HEK293 (cell line): ENCODE results near the gene HRC.
A peak's percentile ranks its signal among the peaks of the same experiment; 100 is the strongest.

Experiments
- CTCF ChIA-PET: fragments of 350-600 bp; formaldehyde crosslinking; extraction: SDS; loops from one replicate; lab custom pipeline; 2021; ENCODE audit warnings: antibody characterized with exemption; lab: Yijun Ruan, JAX
- POLR2A ChIA-PET: fragments of 300-600 bp; formaldehyde crosslinking; extraction: SDS; loops from one replicate; lab custom pipeline; 2020; ENCODE audit warnings: antibody characterized with exemption, inconsistent platforms; lab: Yijun Ruan, JAX
- H3K27ac ChIP-seq: fragments of 200-500 bp; sonication (Bioruptor generic); 2 replicates; pipeline ENCODE4 v1.5.1; 2014; ENCODE audit warnings: low read depth, low read length, control low read depth, inconsistent platforms; ENCODE audit errors: extremely low read depth
- H3K36me3 ChIP-seq, 2 experiments: fragments of 200-500 bp in 1 of 2; sonication (Bioruptor generic) in 1 of 2; 1 replicate in 1 of 2; 2 replicates in 1 of 2; pipeline ENCODE4 v1.5.1; 2014 to 2017; ENCODE audit warnings: inconsistent platforms in 2 of 2, low read length in 2 of 2; ENCODE audit not compliant: control insufficient read depth in 2 of 2, insufficient read depth in 1 of 2
- H3K4me1 ChIP-seq: fragments of 200-500 bp; sonication (Bioruptor generic); 2 replicates; pipeline ENCODE4 v1.5.1; 2014; ENCODE audit warnings: mild to moderate bottlenecking, low read length, inconsistent platforms; ENCODE audit not compliant: control insufficient read depth, insufficient read depth
- H3K4me3 ChIP-seq: 2 replicates; pipeline ENCODE4 v1.5.1; 2011; ENCODE audit warnings: low read depth, mild to moderate bottlenecking, control low read depth, low read length, moderate library complexity
- H3K9me3 ChIP-seq: fragments of 200-500 bp; sonication (Bioruptor generic); 2 replicates; pipeline ENCODE4 v1.5.1; 2014; ENCODE audit warnings: low read depth, low read length, inconsistent platforms; ENCODE audit not compliant: control insufficient read depth, insufficient read depth
- BCL11A ChIP-seq: fragments of 450-650 bp; formaldehyde crosslinking; IDR thresholded peaks from 2 replicates; pipeline ENCODE4 v1.5.1; 2016; ENCODE audit warnings: low read depth, missing biosample characterization, missing genetic modification characterization
- EGR2 ChIP-seq: fragments of 450-650 bp; formaldehyde crosslinking; IDR thresholded peaks from 2 replicates; pipeline ENCODE4 v1.5.1; 2016; ENCODE audit warnings: low read depth, missing biosample characterization, missing genetic modification characterization
- KLF1 ChIP-seq: fragments of 450-650 bp; formaldehyde crosslinking; IDR thresholded peaks from 2 replicates; pipeline ENCODE4 v1.5.1; 2016; ENCODE audit warnings: missing biosample characterization, missing genetic modification characterization
- KLF7 ChIP-seq: fragments of 450-650 bp; formaldehyde crosslinking; IDR thresholded peaks from 2 replicates; pipeline ENCODE4 v1.5.1; 2016; ENCODE audit warnings: missing biosample characterization, missing genetic modification characterization, borderline replicate concordance
- WT1 ChIP-seq: fragments of 450-650 bp; formaldehyde crosslinking; IDR thresholded peaks from 2 replicates; pipeline ENCODE4 v1.5.1; 2016; ENCODE audit warnings: missing biosample characterization, missing genetic modification characterization
- ZFP3 ChIP-seq: fragments of 450-650 bp; formaldehyde crosslinking; IDR thresholded peaks from 2 replicates; pipeline ENCODE4 v1.5.1; 2016; ENCODE audit warnings: low read depth, missing biosample characterization, missing genetic modification characterization
- ZNF423 ChIP-seq: fragments of 450-650 bp; formaldehyde crosslinking; IDR thresholded peaks from 2 replicates; pipeline ENCODE4 v1.5.1; 2016; ENCODE audit warnings: missing biosample characterization, missing genetic modification characterization
- ZNF544 ChIP-seq: fragments of 450-650 bp; formaldehyde crosslinking; IDR thresholded peaks from 2 replicates; pipeline ENCODE4 v1.5.0; 2017; ENCODE audit warnings: missing biosample characterization, missing genetic modification characterization
- ZNF555 ChIP-seq: fragments of 450-650 bp; formaldehyde crosslinking; conservative IDR thresholded peaks from 2 replicates; pipeline ENCODE4 v1.5.1; 2017; ENCODE audit warnings: missing biosample characterization, mild to moderate bottlenecking, missing genetic modification characterization, inconsistent platforms
- ZNF558 ChIP-seq: fragments of 450-650 bp; formaldehyde crosslinking; IDR thresholded peaks from 2 replicates; pipeline ENCODE4 v1.5.1; 2016; ENCODE audit warnings: missing biosample characterization, missing genetic modification characterization
- ZNF621 ChIP-seq: fragments of 450-650 bp; formaldehyde crosslinking; IDR thresholded peaks from 2 replicates; pipeline ENCODE4 v1.5.1; 2017; ENCODE audit warnings: missing biosample characterization, missing genetic modification characterization
- ZNF660 ChIP-seq: fragments of 450-650 bp; IDR thresholded peaks from 2 replicates; pipeline ENCODE4 v1.5.1; 2018; ENCODE audit warnings: missing biosample characterization, mild to moderate bottlenecking, missing genetic modification characterization
- ZNF664 ChIP-seq: fragments of 450-650 bp; formaldehyde crosslinking; IDR thresholded peaks from 2 replicates; pipeline ENCODE4 v1.5.1; 2016; ENCODE audit warnings: missing biosample characterization, missing genetic modification characterization
- ZNF670 ChIP-seq: fragments of 450-650 bp; formaldehyde crosslinking; IDR thresholded peaks from 2 replicates; pipeline ENCODE4 v1.5.1; 2016; ENCODE audit warnings: missing biosample characterization, missing genetic modification characterization, low read depth
- TF ChIP-seq, protein P1 (sequence below): fragments of 450-650 bp; formaldehyde crosslinking; IDR thresholded peaks from 2 replicates; pipeline ENCODE4 v1.5.1; 2016; ENCODE audit warnings: missing biosample characterization, missing genetic modification characterization, low read depth
- TF ChIP-seq, protein P2 (sequence below): fragments of 450-650 bp; formaldehyde crosslinking; IDR thresholded peaks from 2 replicates; pipeline ENCODE4 v1.5.1; 2016; ENCODE audit warnings: missing biosample characterization, missing genetic modification characterization
- TF ChIP-seq, protein P3 (sequence below): fragments of 450-650 bp; formaldehyde crosslinking; IDR thresholded peaks from 2 replicates; pipeline ENCODE4 v1.5.1; 2016; ENCODE audit warnings: missing biosample characterization, missing genetic modification characterization
- TF ChIP-seq, protein P4 (sequence below): fragments of 450-650 bp; formaldehyde crosslinking; IDR thresholded peaks from 2 replicates; pipeline ENCODE4 v1.5.1; 2016; ENCODE audit warnings: missing biosample characterization, missing genetic modification characterization
- TF ChIP-seq, protein P5 (sequence below): fragments of 450-650 bp; formaldehyde crosslinking; IDR thresholded peaks from 2 replicates; pipeline ENCODE4 v1.5.1; 2016; ENCODE audit warnings: missing biosample characterization, missing genetic modification characterization, low read depth
- TF ChIP-seq, protein P6 (sequence below): fragments of 450-650 bp; formaldehyde crosslinking; IDR thresholded peaks from 2 replicates; pipeline ENCODE4 v1.5.1; 2016; ENCODE audit warnings: missing biosample characterization, missing genetic modification characterization

HRC gene

DNA sequence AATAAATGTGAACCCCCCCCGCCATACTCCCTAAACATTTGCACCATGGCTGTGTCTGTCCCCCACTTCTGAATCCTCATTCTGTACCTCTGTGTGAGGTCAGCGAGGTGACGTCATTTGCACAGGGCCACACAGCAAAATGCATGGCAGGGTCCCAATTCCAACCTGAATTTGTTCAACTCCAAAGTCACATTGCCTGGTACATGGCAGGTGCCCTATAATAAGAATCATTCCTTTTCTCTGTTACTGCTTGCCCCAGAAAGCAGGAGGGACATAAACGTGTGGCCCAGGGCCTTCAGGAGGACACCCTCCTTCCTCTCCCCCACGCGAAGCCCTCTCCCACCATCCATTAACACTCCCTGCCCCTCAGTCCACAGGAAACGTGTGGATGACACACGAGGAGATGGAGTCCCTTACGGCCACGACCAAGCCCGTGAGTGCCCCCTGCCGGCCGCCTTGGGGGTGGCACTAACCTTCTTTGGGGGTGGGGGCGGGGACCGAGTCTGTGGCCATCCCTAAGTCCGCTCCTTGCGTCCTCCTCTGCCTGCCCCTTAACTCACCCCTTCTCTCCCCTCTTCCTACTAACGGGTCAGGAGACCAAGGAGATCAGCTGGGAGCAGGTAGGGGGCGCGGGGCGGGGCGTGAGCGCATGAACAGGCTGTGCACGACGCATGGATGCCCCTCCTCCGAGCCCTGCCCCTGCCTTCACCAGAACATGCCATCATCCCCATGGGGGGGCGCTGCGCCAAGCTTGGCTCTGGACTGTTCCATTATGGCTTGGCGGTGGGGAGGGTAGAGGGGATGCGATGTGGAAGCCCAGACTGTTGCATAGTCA, 9.4 kb downstream of the HRC start (continued):
- TF ChIP-seq, protein P1, sequence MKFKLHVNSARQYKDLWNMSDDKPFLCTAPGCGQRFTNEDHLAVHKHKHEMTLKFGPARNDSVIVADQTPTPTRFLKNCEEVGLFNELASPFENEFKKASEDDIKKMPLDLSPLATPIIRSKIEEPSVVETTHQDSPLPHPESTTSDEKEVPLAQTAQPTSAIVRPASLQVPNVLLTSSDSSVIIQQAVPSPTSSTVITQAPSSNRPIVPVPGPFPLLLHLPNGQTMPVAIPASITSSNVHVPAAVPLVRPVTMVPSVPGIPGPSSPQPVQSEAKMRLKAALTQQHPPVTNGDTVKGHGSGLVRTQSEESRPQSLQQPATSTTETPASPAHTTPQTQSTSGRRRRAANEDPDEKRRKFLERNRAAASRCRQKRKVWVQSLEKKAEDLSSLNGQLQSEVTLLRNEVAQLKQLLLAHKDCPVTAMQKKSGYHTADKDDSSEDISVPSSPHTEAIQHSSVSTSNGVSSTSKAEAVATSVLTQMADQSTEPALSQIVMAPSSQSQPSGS (tag by site-specific recombination), result peak; percentile 85
- TF ChIP-seq, protein P2, sequence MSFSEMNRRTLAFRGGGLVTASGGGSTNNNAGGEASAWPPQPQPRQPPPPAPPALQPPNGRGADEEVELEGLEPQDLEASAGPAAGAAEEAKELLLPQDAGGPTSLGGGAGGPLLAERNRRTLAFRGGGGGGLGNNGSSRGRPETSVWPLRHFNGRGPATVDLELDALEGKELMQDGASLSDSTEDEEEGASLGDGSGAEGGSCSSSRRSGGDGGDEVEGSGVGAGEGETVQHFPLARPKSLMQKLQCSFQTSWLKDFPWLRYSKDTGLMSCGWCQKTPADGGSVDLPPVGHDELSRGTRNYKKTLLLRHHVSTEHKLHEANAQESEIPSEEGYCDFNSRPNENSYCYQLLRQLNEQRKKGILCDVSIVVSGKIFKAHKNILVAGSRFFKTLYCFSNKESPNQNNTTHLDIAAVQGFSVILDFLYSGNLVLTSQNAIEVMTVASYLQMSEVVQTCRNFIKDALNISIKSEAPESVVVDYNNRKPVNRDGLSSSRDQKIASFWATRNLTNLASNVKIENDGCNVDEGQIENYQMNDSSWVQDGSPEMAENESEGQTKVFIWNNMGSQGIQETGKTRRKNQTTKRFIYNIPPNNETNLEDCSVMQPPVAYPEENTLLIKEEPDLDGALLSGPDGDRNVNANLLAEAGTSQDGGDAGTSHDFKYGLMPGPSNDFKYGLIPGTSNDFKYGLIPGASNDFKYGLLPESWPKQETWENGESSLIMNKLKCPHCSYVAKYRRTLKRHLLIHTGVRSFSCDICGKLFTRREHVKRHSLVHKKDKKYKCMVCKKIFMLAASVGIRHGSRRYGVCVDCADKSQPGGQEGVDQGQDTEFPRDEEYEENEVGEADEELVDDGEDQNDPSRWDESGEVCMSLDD (tag by site-specific recombination), result peak; percentile 17; the same call in 1 of the 2 replicates
- no peak for TF ChIP-seq ZNF621 (tag by site-specific recombination)
- TF ChIP-seq, protein P3, sequence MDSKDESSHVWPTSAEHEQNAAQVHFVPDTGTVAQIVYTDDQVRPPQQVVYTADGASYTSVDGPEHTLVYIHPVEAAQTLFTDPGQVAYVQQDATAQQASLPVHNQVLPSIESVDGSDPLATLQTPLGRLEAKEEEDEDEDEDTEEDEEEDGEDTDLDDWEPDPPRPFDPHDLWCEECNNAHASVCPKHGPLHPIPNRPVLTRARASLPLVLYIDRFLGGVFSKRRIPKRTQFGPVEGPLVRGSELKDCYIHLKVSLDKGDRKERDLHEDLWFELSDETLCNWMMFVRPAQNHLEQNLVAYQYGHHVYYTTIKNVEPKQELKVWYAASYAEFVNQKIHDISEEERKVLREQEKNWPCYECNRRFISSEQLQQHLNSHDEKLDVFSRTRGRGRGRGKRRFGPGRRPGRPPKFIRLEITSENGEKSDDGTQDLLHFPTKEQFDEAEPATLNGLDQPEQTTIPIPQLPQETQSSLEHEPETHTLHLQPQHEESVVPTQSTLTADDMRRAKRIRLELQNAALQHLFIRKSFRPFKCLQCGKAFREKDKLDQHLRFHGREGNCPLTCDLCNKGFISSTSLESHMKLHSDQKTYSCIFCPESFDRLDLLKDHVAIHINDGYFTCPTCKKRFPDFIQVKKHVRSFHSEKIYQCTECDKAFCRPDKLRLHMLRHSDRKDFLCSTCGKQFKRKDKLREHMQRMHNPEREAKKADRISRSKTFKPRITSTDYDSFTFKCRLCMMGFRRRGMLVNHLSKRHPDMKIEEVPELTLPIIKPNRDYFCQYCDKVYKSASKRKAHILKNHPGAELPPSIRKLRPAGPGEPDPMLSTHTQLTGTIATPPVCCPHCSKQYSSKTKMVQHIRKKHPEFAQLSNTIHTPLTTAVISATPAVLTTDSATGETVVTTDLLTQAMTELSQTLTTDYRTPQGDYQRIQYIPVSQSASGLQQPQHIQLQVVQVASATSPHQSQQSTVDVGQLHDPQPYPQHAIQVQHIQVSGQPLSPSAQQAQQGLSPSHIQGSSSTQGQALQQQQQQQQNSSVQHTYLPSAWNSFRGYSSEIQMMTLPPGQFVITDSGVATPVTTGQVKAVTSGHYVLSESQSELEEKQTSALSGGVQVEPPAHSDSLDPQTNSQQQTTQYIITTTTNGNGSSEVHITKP (tag by site-specific recombination), result peak; percentile 99
- TF ChIP-seq KLF7, result no peak
- TF ChIP-seq KLF1 (tag by site-specific recombination), result peak; percentile 65
- TF ChIP-seq EGR2 (tag by site-specific recombination), result peak; percentile 25; the same call in 1 of the 2 replicates

DNA sequence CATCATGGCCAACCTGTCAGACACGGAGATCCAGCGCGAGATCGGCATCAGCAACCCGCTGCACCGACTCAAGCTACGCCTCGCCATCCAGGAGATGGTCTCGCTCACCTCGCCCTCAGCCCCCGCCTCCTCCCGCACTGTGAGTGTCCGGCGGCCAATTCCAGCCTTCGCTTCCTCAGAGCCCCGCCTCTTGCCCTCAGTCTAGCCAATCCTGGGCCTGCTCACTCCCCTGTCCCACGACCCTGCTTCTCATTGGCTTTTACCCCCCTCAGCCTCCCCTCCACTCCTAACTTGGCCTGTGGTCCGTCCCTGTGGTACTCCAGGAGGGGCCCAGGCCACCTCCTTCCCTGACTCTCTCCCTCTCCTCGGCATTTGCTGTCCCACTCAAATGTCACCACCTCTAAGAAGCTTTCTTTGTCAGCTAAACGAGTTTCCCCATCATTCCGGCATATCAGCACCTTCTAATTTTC, 12.3 kb downstream of the HRC start:
- H3K4me1 ChIP-seq, result no peaks in the 10 kb centered on the region
- ChIA-PET POLR2A (interaction anchor here (0.7 to 1.3 kb wide), 3 partner anchors 11 to 56 kb away, joined by 3 to 8 read pairs (median 5); no protein-coding TSS in a partner anchor), CTCF (interaction anchor here (0.6 to 5.4 kb wide), 3 partner anchors 46 to 738 kb away, joined by 3 to 66 read pairs (median 3); no protein-coding TSS in a partner anchor)
- no peaks in the 10 kb centered on the region for H3K9me3 ChIP-seq
- H3K27ac ChIP-seq, result no peak overlapping the region
- H3K36me3 ChIP-seq, result no peaks in the 10 kb centered on the region; a peak in 1 of 3 replicates
- peak overlapping the region; percentile 29 for H3K4me3 ChIP-seq
- TF ChIP-seq ZNF660 (tag by site-specific recombination), result no peak
- no peak for TF ChIP-seq BCL11A (tag by site-specific recombination)
- TF ChIP-seq ZNF423 (tag by site-specific recombination), result no peak
- TF ChIP-seq, protein P4, sequence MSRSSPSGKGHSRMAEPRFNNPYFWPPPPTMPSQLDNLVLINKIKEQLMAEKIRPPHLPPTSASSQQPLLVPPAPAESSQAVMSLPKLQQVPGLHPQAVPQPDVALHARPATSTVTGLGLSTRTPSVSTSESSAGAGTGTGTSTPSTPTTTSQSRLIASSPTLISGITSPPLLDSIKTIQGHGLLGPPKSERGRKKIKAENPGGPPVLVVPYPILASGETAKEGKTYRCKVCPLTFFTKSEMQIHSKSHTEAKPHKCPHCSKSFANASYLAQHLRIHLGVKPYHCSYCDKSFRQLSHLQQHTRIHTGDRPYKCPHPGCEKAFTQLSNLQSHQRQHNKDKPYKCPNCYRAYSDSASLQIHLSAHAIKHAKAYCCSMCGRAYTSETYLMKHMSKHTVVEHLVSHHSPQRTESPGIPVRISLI, result no peak
- TF ChIP-seq, protein P5, sequence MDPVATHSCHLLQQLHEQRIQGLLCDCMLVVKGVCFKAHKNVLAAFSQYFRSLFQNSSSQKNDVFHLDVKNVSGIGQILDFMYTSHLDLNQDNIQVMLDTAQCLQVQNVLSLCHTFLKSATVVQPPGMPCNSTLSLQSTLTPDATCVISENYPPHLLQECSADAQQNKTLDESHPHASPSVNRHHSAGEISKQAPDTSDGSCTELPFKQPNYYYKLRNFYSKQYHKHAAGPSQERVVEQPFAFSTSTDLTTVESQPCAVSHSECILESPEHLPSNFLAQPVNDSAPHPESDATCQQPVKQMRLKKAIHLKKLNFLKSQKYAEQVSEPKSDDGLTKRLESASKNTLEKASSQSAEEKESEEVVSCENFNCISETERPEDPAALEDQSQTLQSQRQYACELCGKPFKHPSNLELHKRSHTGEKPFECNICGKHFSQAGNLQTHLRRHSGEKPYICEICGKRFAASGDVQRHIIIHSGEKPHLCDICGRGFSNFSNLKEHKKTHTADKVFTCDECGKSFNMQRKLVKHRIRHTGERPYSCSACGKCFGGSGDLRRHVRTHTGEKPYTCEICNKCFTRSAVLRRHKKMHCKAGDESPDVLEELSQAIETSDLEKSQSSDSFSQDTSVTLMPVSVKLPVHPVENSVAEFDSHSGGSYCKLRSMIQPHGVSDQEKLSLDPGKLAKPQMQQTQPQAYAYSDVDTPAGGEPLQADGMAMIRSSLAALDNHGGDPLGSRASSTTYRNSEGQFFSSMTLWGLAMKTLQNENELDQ (tag by site-specific recombination), result no peak
- TF ChIP-seq, protein P6, sequence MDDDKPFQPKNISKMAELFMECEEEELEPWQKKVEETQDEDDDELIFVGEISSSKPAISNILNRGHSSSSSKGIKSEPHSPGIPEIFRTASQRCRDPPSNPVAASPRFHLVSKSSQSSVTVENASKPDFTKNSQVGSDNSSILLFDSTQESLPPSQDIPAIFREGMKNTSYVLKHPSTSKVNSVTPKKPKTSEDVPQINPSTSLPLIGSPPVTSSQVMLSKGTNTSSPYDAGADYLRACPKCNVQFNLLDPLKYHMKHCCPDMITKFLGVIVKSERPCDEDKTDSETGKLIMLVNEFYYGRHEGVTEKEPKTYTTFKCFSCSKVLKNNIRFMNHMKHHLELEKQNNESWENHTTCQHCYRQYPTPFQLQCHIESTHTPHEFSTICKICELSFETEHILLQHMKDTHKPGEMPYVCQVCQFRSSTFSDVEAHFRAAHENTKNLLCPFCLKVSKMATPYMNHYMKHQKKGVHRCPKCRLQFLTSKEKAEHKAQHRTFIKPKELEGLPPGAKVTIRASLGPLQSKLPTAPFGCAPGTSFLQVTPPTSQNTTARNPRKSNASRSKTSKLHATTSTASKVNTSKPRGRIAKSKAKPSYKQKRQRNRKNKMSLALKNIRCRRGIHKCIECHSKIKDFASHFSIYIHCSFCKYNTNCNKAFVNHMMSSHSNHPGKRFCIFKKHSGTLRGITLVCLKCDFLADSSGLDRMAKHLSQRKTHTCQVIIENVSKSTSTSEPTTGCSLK, result no peak
- TF ChIP-seq ZNF544, result no peak
- no peak for TF ChIP-seq ZNF664 (tag by site-specific recombination)
- no peak for TF ChIP-seq ZNF558
- TF ChIP-seq ZNF670, result no peak
- no peak for TF ChIP-seq ZNF555 (tag by site-specific recombination)
- no peak for TF ChIP-seq ZFP3
- TF ChIP-seq WT1 (tag by site-specific recombination), result no peak
